NCI-H146 treated with DMSO at 0.1 percent for 48 hours (cell line): ENCODE data around the gene CLEC2D.
"Not testable (repeated sequence)": the region's sequence is repeated elsewhere in the genome, so short reads cannot be mapped to it uniquely, and the experiment has no call there.

Source experiments
- DNase-seq: peaks from one replicate; lab custom pipeline; 2025; ENCODE audit not compliant: unreplicated experiment; lab: John Stamatoyannopoulos, UW

Gene CLEC2D

DNA sequence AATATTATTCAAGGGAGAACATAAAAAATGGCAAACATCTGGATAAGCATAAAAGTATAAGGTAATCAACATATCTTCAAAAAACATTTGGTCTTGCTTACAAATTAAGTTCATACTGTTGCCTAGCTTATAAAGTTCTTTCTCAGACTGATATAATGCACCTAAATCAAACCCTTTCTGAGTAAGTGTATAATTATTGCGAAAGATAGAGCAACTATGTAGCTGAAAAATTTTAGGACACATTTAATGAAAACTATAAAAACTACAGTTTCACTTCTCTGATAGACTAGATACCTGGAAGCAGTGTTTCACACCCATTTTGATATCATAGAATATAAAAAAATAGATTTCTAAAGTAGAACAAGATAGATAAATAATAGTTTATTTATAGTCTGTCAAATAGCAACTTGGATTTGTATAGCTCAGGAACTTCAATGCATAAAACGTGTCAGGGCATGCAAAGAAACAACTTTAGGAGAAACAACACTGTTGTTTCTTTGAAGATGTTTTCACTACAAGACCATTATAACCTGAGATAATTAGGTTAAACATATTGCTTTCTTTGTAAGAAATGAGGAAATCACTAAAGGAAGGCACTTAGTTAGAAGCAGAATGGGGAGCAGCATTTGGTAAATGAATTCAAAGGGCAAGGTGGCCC, 55.8 kb downstream of the CLEC2D start:
- DNase-seq, result no peak

GRCh38 chr12:9727813-9728212, 58.3 kb downstream of the CLEC2D start:
- DNase-seq, result no peak

DNA sequence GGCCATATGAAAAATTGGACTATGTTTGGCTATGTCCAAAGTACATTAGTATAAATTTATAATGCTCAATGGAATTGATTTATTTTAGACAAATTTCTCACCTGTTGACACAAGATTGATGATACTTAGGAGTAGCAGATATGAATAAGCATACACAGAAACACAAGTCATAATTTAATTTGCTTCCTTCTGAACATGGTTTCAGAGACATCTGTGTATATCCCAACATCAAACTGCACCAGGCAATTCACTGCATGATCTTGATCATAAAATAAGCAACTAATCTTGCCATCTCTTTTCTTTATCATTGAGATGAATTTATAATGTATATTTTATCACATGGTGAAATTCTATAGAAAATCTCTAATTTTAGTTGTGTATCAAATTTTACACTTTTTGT, 59.6 kb downstream of the CLEC2D start:
- no peak for DNase-seq

DNA sequence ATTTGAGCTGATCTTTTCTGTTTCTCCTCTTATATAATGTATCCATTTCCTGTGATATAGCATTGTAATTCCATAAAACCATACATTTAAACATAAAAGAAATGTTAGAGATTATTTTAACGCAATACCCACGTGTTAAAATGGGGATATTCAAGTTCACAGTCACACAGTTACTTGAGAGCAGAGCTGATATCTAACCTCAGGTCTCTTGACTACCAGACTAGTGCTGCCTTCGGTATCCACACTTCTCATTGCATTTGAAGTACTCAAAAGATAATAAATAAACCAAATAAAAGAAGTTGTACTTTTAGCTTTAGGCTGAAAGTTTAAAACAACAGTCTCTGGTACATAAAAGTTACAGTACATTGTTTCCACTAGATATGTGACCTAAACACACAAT, 60.5 kb downstream of the CLEC2D start:
- DNase-seq, result no peak

GRCh38 chr12:9730591-9730990, 61.1 kb downstream of the CLEC2D start:
- no peak for DNase-seq

DNA sequence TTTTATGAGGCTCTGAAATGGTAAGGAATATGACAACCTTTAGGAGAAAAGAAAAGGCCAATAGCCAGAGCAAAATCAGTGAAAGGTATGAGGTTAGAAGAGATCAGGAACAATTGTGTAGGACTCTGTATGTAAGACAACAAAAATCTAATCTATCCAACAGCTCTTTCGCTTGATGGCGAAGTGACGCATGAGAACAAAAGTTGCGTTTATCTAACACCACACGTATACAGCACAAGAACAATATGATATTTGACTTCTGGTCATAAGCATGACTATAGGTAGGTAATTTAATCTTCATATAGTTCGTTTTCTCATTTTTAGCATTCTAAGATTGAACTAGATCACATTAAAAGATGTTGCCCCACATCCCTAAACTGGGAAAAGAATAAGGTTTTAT, 61.9 kb downstream of the CLEC2D start:
- DNase-seq, result no peak

DNA sequence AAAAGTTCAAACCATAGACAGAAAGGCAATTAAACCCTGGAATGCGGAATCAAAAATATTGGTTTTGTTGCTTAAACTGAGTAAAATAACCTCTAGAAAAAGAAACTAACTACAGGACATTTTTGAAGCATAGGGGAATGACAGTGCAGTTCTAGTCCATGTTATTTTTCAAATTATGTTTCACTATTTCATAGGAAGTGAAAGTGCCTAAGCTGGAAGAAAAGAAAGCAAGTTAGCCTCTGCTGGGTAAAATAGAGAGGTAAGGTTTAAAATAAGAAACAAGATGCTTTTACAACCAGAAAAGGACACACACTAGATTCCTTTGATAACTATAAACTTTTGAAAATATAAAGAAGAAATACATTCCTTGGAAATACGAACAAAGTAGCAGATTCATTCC, 62.3 kb downstream of the CLEC2D start:
- no peak for DNase-seq

DNA sequence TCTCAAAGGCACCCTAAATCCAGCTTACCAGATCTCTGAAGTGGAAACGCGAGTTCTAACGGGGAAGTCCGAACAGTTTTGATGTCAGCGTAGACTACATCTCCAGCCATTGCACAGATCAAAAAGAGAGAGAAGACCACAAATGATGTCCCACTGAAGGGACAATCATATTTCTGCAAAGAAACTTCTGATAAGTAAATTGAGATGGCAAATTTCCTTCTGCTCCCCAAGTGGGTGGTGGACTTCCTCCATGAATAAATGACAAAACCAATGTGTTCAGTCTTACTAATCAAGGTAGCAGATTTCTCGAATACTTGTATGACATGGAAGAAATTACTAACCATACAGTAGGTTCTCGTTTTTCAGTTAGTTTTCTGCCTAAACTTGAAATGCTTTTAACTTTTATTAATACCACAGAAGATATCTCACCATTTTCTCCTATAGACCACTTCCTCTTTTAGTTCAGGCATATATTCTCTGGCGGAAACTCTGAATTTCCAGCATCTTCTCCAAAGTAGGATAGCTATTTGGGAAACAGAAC, 63.5 kb downstream of the CLEC2D start, which contains the start of gene CLECL1:
Gene CLECL1, minus strand, starts transcription at position 177 of the 541 bp plus-strand sequence.
- DNase-seq, result no peak

DNA sequence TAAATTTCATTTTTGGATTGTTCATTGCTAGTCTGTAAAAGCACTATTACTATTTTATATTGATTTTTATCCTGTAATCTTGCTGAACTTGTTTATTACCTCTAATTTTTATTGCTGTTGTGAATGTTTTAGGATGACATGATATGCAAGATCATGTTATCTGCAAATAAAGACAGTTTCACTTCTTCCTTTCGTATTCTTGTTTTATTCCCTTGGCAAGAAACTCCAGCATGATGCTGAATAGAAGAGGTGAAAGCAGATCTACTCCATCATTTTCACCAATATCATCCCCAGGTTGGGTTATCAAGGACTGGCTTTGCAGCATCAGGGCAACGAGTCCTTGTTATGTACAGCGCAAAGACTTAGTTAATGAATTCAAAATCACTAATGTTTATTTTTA, 66.1 kb downstream of the CLEC2D start:
- no peak for DNase-seq

DNA sequence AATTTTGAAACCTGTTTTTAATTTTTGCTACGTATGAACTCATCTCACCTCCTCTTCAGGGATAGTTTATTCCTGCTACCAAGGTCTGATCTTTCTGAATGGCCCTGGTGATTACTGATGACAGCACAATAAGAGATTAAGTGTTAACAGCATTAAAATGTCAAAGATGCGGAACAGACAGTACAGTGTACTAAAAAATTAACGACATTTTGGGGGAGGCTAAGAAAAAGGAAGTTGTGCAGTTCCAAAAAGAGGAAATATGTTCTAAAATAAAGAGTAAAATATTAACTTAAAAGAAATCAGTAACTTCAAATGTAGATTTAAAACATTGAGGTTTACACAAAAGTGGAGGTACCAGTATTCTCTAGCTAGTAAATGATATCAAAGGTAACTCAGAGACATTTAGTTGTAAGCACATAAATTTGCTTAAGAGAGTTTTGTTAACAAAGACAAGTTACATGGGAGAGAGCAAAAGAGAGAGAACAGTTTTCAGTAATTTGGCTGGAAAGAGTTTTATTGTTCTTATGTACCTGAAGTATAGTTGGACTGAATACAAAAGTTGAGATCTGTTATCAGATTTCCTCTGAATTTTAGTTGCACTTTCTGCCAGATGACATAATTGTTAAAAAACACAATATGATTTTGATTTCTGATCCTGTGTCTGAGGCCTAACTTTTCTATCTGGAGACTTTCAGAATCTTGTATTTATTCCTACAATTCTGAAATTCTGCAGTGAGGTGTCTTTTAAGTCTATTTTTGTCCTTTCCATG, 67.6 kb downstream of the CLEC2D start:
- DNase-seq, result no peak

DNA sequence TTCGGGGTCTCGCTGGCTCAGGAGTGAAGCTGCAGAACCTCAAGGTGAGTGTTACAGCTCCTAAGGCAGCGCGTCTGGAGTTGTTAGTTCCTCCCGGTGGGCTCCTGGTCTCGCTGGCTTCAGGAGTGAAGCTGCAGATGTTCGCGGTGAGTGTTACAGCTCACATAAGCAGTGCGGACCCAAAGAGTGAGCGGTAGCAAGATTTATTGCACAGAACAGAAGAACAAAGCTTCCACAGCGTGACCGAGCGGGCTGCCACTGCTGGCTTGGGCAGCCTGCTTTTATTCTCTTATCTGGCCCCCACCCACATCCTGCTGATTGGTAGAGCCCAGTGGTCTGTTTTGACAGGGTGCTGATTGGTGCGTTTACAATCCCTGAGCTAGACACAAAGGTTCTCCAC, 69.4 kb downstream of the CLEC2D start:
- not testable (repeated sequence) for DNase-seq

- DNase-seq, result not testable (repeated sequence)
These were observed 70.0 kb downstream of the CLEC2D start for GRCh38 chr12:9739404-9740105.

GRCh38 chr12:9740106-9740750, 70.7 kb downstream of the CLEC2D start:
- DNase-seq, result no peak

- no peak for DNase-seq
These were observed 72.2 kb downstream of the CLEC2D start for GRCh38 chr12:9741726-9742125.

DNA sequence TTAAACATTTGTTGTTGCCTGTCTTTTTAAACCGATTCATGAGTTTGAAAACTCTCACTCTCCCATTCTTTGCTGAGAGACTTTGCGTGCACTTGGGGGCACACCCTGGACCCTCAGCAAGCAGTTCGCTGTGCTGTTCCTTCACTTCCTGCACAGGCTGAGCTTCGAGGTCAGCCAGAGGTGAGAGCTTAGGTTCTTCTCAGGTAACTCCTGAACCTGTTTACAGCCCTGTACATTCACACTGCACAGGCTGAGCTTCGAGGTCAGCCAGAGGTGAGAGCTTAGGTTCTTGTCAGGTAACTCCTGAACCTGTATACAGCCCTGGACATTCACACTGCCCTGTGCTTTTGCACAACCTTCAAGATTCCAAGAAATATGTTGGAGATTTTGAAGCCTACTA, 73.1 kb downstream of the CLEC2D start:
- DNase-seq, result no peak

DNA sequence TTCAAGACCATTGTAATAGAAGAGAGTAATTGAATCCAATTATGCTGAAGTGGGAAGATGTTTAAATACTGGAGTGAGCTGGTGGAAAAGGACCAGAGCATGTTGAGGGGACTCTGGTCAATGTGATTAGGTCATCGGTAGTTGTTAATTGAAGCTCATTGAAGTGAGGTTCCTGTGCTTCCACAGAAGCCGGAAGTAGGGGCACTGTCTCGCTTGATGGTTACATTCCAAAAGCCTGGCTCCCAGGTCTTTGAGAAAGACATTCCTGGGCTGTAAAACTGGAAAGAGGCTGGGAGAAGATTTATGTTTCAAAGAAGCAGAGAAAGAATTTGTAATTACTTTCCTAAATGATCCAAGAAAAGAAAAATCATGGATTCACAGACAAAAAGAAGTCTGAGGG, 75.7 kb downstream of the CLEC2D start:
- no peak for DNase-seq
